DND-41 (cell line): ENCODE measurements around the gene SLC24A3.

ENCODE experiments used
- ATAC-seq: fragments of 200-7000 bp; cut with Tn5 transposase; 3 replicates; pipeline ENCODE4 v1.9.1; 2021; ENCODE audit warnings: low read depth; ENCODE audit not compliant: insufficient read depth
- DNase-seq: peaks from one replicate; pipeline ENCODE4 v3.0.0-alpha.2; 2020
- H2AFZ ChIP-seq: 2 replicates; pipeline ENCODE4 v1.6.0; 2012; ENCODE audit warnings: low read depth, low read length
- H3K27ac ChIP-seq: 2 replicates; pipeline ENCODE4 v1.5.1; 2012; ENCODE audit warnings: low read length, inconsistent platforms
- H3K27me3 ChIP-seq: fragments of 200-600 bp; sonication (generic); 2 replicates; pipeline ENCODE4 v1.6.0; 2012; ENCODE audit warnings: low read length, mild to moderate bottlenecking, inconsistent platforms; ENCODE audit not compliant: insufficient read depth, poor library complexity
- H3K36me3 ChIP-seq: 2 replicates; pipeline ENCODE4 v1.5.1; 2012; ENCODE audit warnings: low read length, inconsistent platforms; ENCODE audit not compliant: insufficient read depth
- H3K4me1 ChIP-seq: 2 replicates; pipeline ENCODE4 v1.5.1; 2012; ENCODE audit warnings: mild to moderate bottlenecking, low read length; ENCODE audit not compliant: insufficient read depth
- H3K4me2 ChIP-seq: 2 replicates; pipeline ENCODE4 v1.6.0; 2012; ENCODE audit warnings: mild to moderate bottlenecking, moderate library complexity, low read length, inconsistent platforms; ENCODE audit not compliant: insufficient read depth
- H3K4me3 ChIP-seq, 2 experiments: fragments of 200-600 bp in 1 of 2; shearing (Covaris generic) in 1 of 2; 2 replicates each; pipeline ENCODE4 v1.5.1; 2012 to 2016; ENCODE audit warnings: inconsistent platforms in 2 of 2, low read length in 2 of 2, mild to moderate bottlenecking in 2 of 2, low read depth in 1 of 2, moderate library complexity in 1 of 2
- H3K79me2 ChIP-seq: 2 replicates; pipeline ENCODE4 v1.6.0; 2012; ENCODE audit warnings: low read length, inconsistent platforms; ENCODE audit not compliant: insufficient read depth
- H3K9ac ChIP-seq: 2 replicates; pipeline ENCODE4 v1.6.0; 2012; ENCODE audit warnings: low read depth, mild to moderate bottlenecking, inconsistent platforms, low read length, moderate library complexity
- H3K9me3 ChIP-seq: 2 replicates; pipeline ENCODE4 v1.5.1; 2012; ENCODE audit warnings: low read length, moderate library complexity, mild to moderate bottlenecking, inconsistent platforms; ENCODE audit not compliant: insufficient read depth, severe bottlenecking
- H4K20me1 ChIP-seq: 2 replicates; pipeline ENCODE4 v1.6.0; 2012; ENCODE audit warnings: low read length; ENCODE audit not compliant: insufficient read depth
- EZH2 ChIP-seq: IDR thresholded peaks from 3 replicates; pipeline ENCODE4 v1.6.1; 2012; ENCODE audit warnings: borderline replicate concordance, low read depth, mild to moderate bottlenecking, moderate library complexity, low read length, inconsistent platforms; ENCODE audit not compliant: severe bottlenecking
- TF ChIP-seq, protein P1 (sequence below): IDR thresholded peaks from 2 replicates; pipeline ENCODE4 v1.5.1; 2012; ENCODE audit warnings: borderline replicate concordance, low read length, moderate library complexity, mild to moderate bottlenecking; ENCODE audit not compliant: poor library complexity, severe bottlenecking; ENCODE audit errors: extremely low read depth

Gene SLC24A3

DNA sequence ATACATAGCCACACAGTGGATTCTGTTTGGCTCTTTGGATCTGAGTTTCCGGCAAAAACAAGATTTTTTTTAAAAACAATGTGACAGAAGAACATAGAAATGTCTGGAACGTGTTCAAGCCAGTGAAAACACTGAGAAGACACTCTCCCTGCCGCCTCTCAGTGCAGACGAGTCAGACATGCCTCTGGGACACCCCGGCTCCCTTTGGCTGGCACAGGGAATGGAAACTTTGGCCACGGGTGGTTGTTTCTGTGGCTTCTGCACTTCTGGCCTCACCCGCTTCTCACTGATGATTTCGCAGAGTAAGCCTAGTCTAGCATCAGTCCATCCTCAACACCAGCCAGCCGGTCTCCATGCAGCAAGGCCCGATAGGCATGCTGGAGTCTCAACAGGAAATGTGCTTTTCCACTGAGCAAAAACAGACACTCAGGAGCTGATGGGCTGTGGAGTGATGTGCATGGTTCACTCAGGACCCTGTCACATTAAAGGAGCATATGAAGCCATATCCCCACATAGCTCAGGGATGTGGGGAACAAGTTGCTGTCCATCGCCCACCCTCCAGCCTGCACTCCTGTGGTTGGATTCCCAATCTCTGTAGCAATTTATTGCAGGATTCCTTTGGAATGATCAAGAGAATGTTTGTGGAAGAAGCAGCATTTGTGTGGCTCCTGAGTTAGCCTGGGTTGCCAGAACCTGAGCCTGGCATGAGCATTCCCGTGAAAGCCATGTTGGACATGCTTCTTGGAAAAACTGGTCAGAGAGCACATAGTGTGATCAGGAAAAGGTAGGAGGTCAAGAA lies 283.7 kb downstream of the SLC24A3 start:
- Histone ChIP-seq H3K27ac (no peak overlapping the region), H3K4me1 (no peaks in the 10 kb centered on the region), H3K9ac (no peak overlapping the region), H3K79me2 (no peaks in the 10 kb centered on the region), H3K9me3 (no peaks in the 10 kb centered on the region), H3K4me3 (no peak overlapping the region), H3K4me2 (no peak overlapping the region), H3K36me3 (no peaks in the 10 kb centered on the region), H3K27me3 (peaks cover 1% of the 10 kb centered on the region), H4K20me1 (no peaks in the 10 kb centered on the region), H2AFZ (no peak overlapping the region)
- ATAC-seq (no peak), DNase-seq (no peak)
- TF ChIP-seq, protein P1, sequence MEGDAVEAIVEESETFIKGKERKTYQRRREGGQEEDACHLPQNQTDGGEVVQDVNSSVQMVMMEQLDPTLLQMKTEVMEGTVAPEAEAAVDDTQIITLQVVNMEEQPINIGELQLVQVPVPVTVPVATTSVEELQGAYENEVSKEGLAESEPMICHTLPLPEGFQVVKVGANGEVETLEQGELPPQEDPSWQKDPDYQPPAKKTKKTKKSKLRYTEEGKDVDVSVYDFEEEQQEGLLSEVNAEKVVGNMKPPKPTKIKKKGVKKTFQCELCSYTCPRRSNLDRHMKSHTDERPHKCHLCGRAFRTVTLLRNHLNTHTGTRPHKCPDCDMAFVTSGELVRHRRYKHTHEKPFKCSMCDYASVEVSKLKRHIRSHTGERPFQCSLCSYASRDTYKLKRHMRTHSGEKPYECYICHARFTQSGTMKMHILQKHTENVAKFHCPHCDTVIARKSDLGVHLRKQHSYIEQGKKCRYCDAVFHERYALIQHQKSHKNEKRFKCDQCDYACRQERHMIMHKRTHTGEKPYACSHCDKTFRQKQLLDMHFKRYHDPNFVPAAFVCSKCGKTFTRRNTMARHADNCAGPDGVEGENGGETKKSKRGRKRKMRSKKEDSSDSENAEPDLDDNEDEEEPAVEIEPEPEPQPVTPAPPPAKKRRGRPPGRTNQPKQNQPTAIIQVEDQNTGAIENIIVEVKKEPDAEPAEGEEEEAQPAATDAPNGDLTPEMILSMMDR, result no peak
- TF ChIP-seq EZH2, result no peak

DNA sequence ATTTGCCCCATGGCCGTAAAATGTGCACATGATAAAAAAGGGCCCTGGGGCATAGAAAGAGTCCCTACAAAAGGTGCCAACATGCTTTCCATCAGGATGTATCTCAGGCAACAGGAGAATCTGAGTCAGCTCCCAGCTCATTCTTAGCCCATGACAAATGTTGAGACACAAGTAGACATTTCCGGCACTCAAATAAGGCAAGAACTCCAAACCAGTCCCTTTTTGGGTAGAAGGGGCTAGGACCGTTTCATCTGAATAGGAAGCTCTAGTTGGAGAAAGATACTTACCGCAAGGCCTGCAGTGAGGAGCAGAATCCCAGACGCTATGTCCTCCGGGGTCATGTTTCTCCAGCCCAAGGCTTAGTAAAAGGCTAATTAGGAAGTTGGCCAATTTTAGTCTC lies 284.6 kb downstream of the SLC24A3 start:
- Histone ChIP-seq H3K36me3 (no peaks in the 10 kb centered on the region), H3K27me3 (no peaks in the 10 kb centered on the region), H3K79me2 (no peaks in the 10 kb centered on the region), H3K9ac (no peak overlapping the region), H3K27ac (no peak overlapping the region), H3K4me2 (no peak overlapping the region), H4K20me1 (no peaks in the 10 kb centered on the region), H3K9me3 (no peaks in the 10 kb centered on the region), H2AFZ (no peak overlapping the region), H3K4me1 (no peaks in the 10 kb centered on the region), H3K4me3 (no peak overlapping the region)
- no peak for TF ChIP-seq EZH2
- TF ChIP-seq, protein P1, result no peak
- no peak for ATAC-seq
- no peak for DNase-seq

DNA sequence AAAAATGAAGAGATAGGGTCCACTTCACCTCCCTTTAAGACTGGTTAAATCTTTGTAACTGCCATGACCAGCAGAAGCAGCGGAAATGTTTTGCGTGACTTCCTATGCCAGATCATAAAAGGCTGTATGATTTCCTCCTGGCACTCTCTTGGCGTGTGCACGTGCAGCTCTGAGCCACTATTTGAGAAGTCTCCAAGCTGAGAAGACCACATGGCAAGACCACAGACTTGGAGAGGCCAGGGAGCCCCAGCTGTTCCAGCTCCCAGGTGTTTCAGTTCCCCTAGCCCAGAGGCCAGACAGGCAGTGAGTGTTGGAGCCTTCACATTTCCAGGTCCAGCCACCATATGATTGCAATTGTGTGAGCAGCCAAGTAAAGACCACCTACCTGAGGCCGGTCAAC lies 286.3 kb downstream of the SLC24A3 start:
- Histone ChIP-seq H3K4me2 (no peak overlapping the region), H3K27me3 (no peaks in the 10 kb centered on the region), H3K4me1 (no peaks in the 10 kb centered on the region), H3K27ac (no peak overlapping the region), H3K4me3 (no peak overlapping the region), H3K79me2 (no peaks in the 10 kb centered on the region), H4K20me1 (no peaks in the 10 kb centered on the region), H3K9ac (no peak overlapping the region), H3K36me3 (no peaks in the 10 kb centered on the region), H2AFZ (no peak overlapping the region), H3K9me3 (no peaks in the 10 kb centered on the region)
- peak; percentile 62 for ATAC-seq
- no peak for TF ChIP-seq EZH2
- TF ChIP-seq, protein P1, result no peak
- peak; percentile 15 for DNase-seq

DNA sequence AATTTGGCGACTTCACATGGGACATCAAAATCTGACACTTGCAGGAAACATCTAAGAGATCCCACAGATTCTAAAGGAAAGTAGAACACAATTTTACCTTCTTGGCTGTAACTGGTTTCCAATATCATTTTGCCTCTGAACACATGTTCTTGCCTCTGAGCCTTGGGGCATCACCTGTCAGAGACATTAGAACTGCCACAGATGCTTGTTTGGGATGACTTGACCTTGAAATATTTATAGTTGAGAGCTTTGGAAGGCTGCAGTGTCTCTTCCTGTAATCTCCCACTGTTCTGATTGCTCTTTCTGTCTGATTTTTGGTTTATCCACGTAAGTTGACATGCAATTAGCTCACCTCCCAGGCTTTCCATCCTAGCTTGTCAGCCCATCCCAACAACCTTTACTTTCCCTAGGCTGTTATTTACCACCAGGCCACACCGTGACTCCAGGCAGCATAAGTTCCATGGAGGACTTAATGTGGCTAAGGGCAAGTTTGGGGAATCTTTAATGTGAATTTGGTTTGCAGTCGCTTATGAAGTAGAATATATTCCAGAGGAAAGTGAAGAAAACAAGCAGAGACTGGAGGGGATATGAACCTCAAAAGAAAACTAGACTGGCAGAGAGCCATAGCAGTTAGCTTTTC lies 289.2 kb downstream of the SLC24A3 start:
- Histone ChIP-seq H3K27me3 (no peaks in the 10 kb centered on the region), H3K4me3 (no peak overlapping the region), H3K79me2 (no peaks in the 10 kb centered on the region), H3K36me3 (no peaks in the 10 kb centered on the region), H3K27ac (no peak overlapping the region), H3K9ac (no peak overlapping the region), H3K4me2 (no peak overlapping the region), H2AFZ (no peak overlapping the region), H3K9me3 (no peaks in the 10 kb centered on the region), H3K4me1 (no peaks in the 10 kb centered on the region), H4K20me1 (no peaks in the 10 kb centered on the region)
- no peak for ATAC-seq
- no peak for DNase-seq
- TF ChIP-seq, protein P1, result no peak
- TF ChIP-seq EZH2, result no peak
